Measurements from ENCODE around the gene LRRK1.

DNA sequence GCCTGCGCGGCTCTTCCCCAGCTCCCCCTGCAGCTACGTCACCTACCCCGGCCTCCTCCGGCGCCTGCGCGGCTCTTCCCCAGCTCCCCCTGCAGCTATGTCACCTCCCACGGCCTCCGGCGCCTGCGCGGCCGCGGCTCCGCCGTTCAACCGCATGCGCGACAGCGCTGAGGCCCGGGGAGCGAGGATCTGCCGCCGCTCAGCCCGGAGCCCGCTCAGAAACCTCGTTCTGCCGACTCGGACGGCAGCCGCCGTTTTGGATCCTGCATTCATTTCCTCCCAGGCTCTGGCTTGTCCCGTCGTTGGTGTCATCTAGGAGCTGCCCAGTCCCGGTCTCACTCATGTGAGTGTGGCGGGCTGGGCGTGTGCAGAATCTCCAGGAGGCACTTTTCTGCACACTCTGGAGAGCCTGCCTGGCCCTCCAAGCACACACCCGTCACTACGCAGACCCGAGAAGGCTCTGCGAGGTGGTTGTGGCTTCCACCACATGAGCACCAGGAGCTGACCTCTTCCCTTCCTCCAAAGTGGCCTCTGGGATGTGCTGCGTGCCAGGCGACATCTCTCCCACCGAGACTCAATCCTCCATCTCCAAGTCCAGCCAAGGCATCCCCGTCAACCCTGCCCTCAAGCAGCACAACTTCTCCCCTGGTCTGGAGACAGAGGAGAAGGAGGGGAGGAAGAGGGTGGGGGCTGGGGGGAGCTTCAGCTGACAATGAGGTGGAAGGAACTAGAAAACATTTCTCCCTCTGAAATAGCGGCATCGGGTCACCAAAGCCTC, 167.4 kb downstream of the LRRK1 start:
- no peak for TF ChIP-seq CTCF (IDR thresholded peaks at IDR 0.05)
- TF ChIP-seq POLR2A (IDR thresholded peaks at IDR 0.05), result no peak

Measured in esophagus squamous epithelium (tissue), 4 donors.